Stomach (tissue), 9 donors: ENCODE data around the gene PLD5. TPM values are rescaled to one million over a fixed set of nuclear protein-coding genes. Genes with fewer than 3 reads are reported as not detected.

Source experiments
- DNase-seq, 2 donors: peaks; one replicate each; pipeline versions ENCODE4 v3.0.0 to v3.0.0-alpha.2; 2013 to 2019
- H3K27ac ChIP-seq, 5 donors: fragments of 200-600 bp in 4 of 5; sonication (generic) in 4 of 5; one replicate each; pipeline ENCODE4 v1.5.1; 2013 to 2019; ENCODE audit warnings: mild to moderate bottlenecking in 1 of 5, moderate library complexity in 1 of 5
- H3K27me3 ChIP-seq, 3 donors: fragments of 200-600 bp; sonication (generic); one replicate each; pipeline ENCODE4 v1.5.1; 2017 to 2019; ENCODE audit warnings: mixed run types in 1 of 3
- H3K36me3 ChIP-seq, 4 donors: fragments of 200-600 bp; sonication (generic); 1 replicate in 3 of 4; 2 replicates in 1 of 4; pipeline ENCODE4 v1.5.1; 2016 to 2019
- H3K4me1 ChIP-seq, 4 donors: fragments of 200-600 bp; sonication (generic); one replicate each; pipeline ENCODE4 v1.5.1; 2016 to 2019
- H3K4me3 ChIP-seq, 4 donors: fragments of 200-600 bp; sonication (generic) in 3 of 4; one replicate each; pipeline ENCODE4 v1.5.1; 2016 to 2019; ENCODE audit warnings: mild to moderate bottlenecking in 1 of 4
- H3K9me3 ChIP-seq, 4 donors: fragments of 200-600 bp; sonication (generic); one replicate each; pipeline ENCODE4 v1.5.1; 2016 to 2019
- CTCF ChIP-seq, 7 experiments: fragments of 450-650 bp in 4 of 7; fragments of 200-600 bp in 3 of 7; sonication (generic) in 3 of 7; IDR thresholded peaks; one replicate each; pipeline ENCODE4 v1.5.1; 2016 to 2019; ENCODE audit warnings: antibody characterized with exemption in 7 of 7, control low read depth in 2 of 7, mild to moderate bottlenecking in 1 of 7
- EP300 ChIP-seq: sonication (generic); formaldehyde crosslinking; IDR thresholded peaks from one replicate; pipeline ENCODE4 v1.6.1; 2017; ENCODE audit warnings: antibody characterized with exemption
- POLR2A ChIP-seq, 4 donors: fragments of 450-650 bp; IDR thresholded peaks; one replicate each; pipeline ENCODE4 v1.6.1; 2016; ENCODE audit warnings: antibody characterized with exemption in 4 of 4, control low read depth in 2 of 4, mild to moderate bottlenecking in 1 of 4, moderate library complexity in 1 of 4
- POLR2AphosphoS5 ChIP-seq, 3 donors: sonication (generic); formaldehyde crosslinking; IDR thresholded peaks; one replicate each; pipeline ENCODE4 v1.6.1; 2016; ENCODE audit warnings: antibody characterized with exemption in 3 of 3
- WGBS, 5 donors: extraction: QIAGEN DNeasy Blood & Tissue Kit in 3 of 5; methylation state at CpG; one replicate each; pipeline versions ENCODE4 v1.1.5 to v1.1.7; 2013 to 2018; 5-methylcytosine and 5-hydroxymethylcytosine counted together
- intact Hi-C: fragments of 100-400 bp; cut with DNase I; formaldehyde crosslinking; loops from one replicate; pipeline ENCODE4 v1.15.1; 2023; ENCODE audit warnings: low total_unique reads
- polyA plus RNA-seq, 3 donors: library from polyadenylated mRNA; stranded (reverse); fragments of 200-250 nt; gene quantifications; one replicate each; pipeline ENCODE4 v1.2.3, GENCODE V29; 2013
- total RNA-seq, 5 donors: library from RNA; depleted of rRNA; stranded (reverse); fragments of >200 nt; gene quantifications; one replicate each; pipeline versions ENCODE4 v1.1.0 to v1.2.3, GENCODE V29; 2014 to 2016
- donor health status: healthy with polysubstance abuse.
- donor health status: Bipolar disorder and iron deficiency.
- donor health status: healthy.

Gene PLD5
- total and polyA plus RNA-seq, 8 donors: under 0.01 to 0.72 (median 0.23) TPM; not detected in 4

- Histone ChIP-seq H3K4me1 (no peaks in the 10 kb centered on the region), H3K9me3 (peaks cover 0 to 4% (median 0%) of the 10 kb centered on the region in 4 donors), H3K27me3 (no peaks in the 10 kb centered on the region), H3K27ac (no peak overlapping the region), H3K4me3 (no peak overlapping the region), H3K36me3 (no peaks in the 10 kb centered on the region)
- 48 to 67% (median 64%) methylated on average over 3 of the region's 3 CpGs for WGBS, 5 donors
- intact Hi-C loops: no loop called here
- no peak for TF ChIP-seq POLR2A (IDR thresholded peaks at IDR 0.05)
- no peak for TF ChIP-seq POLR2AphosphoS5 (IDR thresholded peaks at IDR 0.05)
- no peak for DNase-seq
Observed at GRCh38 chr1:242057745-242058115, 466.8 kb downstream of the PLD5 start.

GRCh38 chr1:242056988-242057744 lies 467.3 kb downstream of the PLD5 start:
- no peak for DNase-seq
- TF ChIP-seq POLR2AphosphoS5 (IDR thresholded peaks at IDR 0.05) (no peak), EP300 (no peak), CTCF (IDR thresholded peaks at IDR 0.05) (no peak), POLR2A (IDR thresholded peaks at IDR 0.05) (no peak)
- 89 to 94% (median 90%) methylated on average over 37 to 49 of the region's 49 CpGs for WGBS, 5 donors
- intact Hi-C loops: no loop called here
- peaks cover 0 to 4% (median 0%) of the 10 kb centered on the region in 4 donors for H3K9me3 ChIP-seq
- no peaks in the 10 kb centered on the region for H3K36me3 ChIP-seq
- H3K27me3 ChIP-seq: no peaks in the 10 kb centered on the region
- H3K27ac ChIP-seq: no peak overlapping the region
- no peak overlapping the region for H3K4me3 ChIP-seq
- no peaks in the 10 kb centered on the region for H3K4me1 ChIP-seq

GRCh38 chr1:242055749-242056320 lies 468.7 kb downstream of the PLD5 start:
- peaks cover 0 to 4% (median 0%) of the 10 kb centered on the region in 4 donors for H3K9me3 ChIP-seq
- TF ChIP-seq CTCF (IDR thresholded peaks at IDR 0.05): no peak
- TF ChIP-seq EP300: no peak
- TF ChIP-seq POLR2A (IDR thresholded peaks at IDR 0.05): no peak
- TF ChIP-seq POLR2AphosphoS5 (IDR thresholded peaks at IDR 0.05): no peak
- intact Hi-C loops: no loop called here

DNA sequence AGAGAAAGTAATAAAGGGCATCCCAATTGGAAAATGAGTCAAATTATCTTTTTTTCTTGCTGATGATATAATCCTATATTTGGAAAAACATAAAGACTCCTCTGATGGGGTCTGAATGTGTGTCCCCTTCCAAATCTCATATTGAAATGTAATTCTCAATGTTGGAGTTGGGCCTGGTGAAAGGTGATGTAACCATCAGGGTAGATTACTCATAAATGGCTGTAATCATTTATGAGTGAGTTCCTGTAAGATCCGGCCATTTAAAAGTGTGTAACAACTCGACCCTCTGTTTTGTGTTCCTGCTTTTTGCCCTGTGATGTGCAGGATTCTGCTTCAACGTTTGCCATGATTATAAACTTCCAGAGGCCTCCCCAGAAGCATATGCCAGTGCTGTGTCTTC lies 481.3 kb downstream of the PLD5 start:
- no peak overlapping the region for H3K4me3 ChIP-seq
- no peaks in the 10 kb centered on the region for H3K36me3 ChIP-seq
- no peaks in the 10 kb centered on the region for H3K27me3 ChIP-seq
- intact Hi-C loops: no loop called here
- H3K9me3 ChIP-seq: peaks cover 0 to 12% (median 8%) of the 10 kb centered on the region in 4 donors
- WGBS, 5 donors: 34 to 53% (median 47%) methylated on average over 3 of the region's 3 CpGs
- H3K4me1 ChIP-seq: no peaks in the 10 kb centered on the region
- H3K27ac ChIP-seq: no peak overlapping the region
- DNase-seq: no peak
- TF ChIP-seq POLR2AphosphoS5 (IDR thresholded peaks at IDR 0.05) (no peak), CTCF (IDR thresholded peaks at IDR 0.05) (no peak), POLR2A (IDR thresholded peaks at IDR 0.05) (no peak), EP300 (no peak)

More at GRCh38 chr1:242055749-242056320, 468.7 kb downstream of the PLD5 start:
- Histone ChIP-seq H3K27me3 (no peaks in the 10 kb centered on the region), H3K4me1 (no peaks in the 10 kb centered on the region), H3K36me3 (no peaks in the 10 kb centered on the region), H3K4me3 (no peak overlapping the region), H3K27ac (no peak overlapping the region)
- WGBS, 5 donors: 47 to 51% (median 49%) methylated on average over 7 of the region's 7 CpGs
- no peak for DNase-seq

DNA sequence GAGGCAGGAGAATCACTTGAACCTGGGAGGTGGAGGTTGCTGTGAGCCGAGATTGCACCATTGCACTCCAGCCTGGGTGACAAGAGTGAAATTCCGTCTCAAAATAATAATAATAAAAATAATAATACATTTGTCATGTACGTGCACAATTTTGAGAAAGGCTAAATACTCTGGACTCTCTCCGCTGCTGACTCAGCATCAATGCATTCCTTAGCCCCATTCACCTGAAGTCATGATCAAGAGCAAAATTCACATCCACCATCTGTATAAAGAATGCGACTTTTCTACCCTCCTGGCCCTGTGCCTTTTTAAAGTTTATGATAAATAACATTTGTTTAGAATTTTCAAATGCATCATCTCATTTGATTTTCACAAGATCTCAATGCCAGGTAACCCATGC lies 490.1 kb downstream of the PLD5 start:
- intact Hi-C loops: no loop called here
- Histone ChIP-seq H3K27ac (no peak overlapping the region), H3K9me3 (no peaks in the 10 kb centered on the region), H3K27me3 (no peaks in the 10 kb centered on the region), H3K4me3 (no peak overlapping the region), H3K4me1 (no peaks in the 10 kb centered on the region), H3K36me3 (no peaks in the 10 kb centered on the region)
- TF ChIP-seq POLR2A (IDR thresholded peaks at IDR 0.05) (no peak), CTCF (IDR thresholded peaks at IDR 0.05) (no peak), POLR2AphosphoS5 (IDR thresholded peaks at IDR 0.05) (no peak), EP300 (no peak)
- WGBS, 5 donors: 85 to 93% (median 89%) methylated on average over 5 of the region's 5 CpGs
- DNase-seq: no peak
